Left renal cortex interstitium (tissue), 4 donors: ENCODE results near the gene SEPTIN11. TPM values are rescaled to one million over a fixed set of nuclear protein-coding genes. Genes with fewer than 3 reads are reported as not detected.

Source experiments
- DNase-seq, 4 donors: peaks; one replicate each; pipeline ENCODE4 v3.0.0-alpha.2; 2013; ENCODE audit warnings: low read depth in 4 of 4, low spot score in 2 of 4, missing footprints in 1 of 4
- polyA plus RNA-seq, 4 donors: library from polyadenylated mRNA; unstranded; fragments of 120-200 nt; gene quantifications; one replicate each; pipeline ENCODE4 v1.2.1, GENCODE V29; 2013; ENCODE audit not compliant: insufficient read length in 4 of 4

Gene SEPTIN11
- 100 to 1,000 TPM; 253 to 278 (median 266) TPM for polyA plus RNA-seq

DNA sequence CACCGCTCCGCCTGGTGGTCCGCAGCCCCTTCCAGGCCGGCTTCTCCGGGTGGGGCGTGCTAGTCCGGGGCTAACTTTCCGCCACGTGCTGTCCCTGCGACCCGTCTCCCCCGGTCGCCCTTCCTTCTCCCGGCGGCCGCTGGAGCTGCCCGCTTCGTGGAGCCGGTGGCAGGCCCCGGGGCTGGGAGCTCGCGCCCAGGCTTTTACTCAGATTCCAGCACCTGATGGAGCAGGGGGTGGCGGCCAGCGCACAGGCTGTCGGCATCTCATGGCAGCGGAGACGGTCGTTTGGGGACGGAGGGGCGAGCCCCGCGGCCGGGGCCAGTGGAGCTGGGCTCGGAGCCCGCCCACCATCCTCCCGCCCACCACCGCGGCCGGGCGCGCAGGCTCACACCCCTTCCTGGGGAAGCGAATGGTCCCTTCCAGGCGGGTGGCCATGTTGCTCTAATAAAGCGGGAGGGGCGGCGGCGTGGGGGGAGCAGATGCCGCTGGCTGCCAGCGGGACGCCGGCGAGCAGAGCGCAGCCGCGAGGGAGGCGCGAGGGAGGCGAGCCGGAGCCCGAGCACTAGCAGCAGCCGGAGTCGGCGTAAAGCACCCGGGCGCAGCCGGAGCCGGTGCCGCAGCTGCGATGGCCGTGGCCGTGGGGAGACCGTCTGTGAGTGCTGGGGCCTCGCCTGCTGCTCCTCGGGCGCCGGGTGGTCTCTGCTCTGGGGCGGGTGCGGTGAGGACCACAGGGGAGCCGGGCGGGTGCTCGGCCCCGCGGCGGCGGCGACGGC, at the start of gene SEPTIN11:
Gene SEPTIN11, plus strand, starts transcription at position 477 of the 776 bp plus-strand sequence. Its CDS starts 152 bp downstream, at position 629.
- peak in 3 of 4 donors; percentile 80 to 92 (median 89) for DNase-seq

DNA sequence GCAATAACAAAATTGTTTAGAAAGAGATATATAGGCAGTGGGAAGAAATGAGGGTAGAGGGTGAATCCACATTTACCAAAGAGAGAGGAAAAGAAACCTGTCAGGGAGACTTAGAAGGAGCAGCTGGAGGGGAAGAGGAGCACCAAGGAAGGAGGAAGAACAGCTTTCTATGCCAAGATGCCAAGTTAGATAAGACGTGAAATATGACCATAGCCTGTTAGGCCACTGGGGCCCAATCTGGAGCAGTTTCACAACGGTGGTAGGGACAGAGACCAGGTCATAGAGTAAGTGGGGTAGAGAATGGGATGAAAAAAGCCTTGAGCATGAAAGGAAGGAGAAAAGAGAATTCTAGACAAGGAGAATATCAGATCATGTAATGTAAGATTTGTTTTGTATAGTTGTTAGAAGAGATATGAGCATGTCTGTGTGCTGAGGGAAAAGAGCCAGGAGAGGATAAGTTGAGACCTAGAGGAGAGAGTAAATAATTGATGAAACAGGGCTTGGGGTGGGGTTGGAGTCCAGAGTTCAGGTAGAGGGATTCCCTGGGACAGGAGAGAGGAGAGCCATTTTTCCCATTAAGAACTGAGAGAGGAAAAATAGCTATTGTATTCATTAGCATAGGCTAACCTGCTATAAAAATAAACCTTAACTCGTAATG, 47.2 kb upstream of the SEPTIN11 start:
- no peak for DNase-seq

DNA sequence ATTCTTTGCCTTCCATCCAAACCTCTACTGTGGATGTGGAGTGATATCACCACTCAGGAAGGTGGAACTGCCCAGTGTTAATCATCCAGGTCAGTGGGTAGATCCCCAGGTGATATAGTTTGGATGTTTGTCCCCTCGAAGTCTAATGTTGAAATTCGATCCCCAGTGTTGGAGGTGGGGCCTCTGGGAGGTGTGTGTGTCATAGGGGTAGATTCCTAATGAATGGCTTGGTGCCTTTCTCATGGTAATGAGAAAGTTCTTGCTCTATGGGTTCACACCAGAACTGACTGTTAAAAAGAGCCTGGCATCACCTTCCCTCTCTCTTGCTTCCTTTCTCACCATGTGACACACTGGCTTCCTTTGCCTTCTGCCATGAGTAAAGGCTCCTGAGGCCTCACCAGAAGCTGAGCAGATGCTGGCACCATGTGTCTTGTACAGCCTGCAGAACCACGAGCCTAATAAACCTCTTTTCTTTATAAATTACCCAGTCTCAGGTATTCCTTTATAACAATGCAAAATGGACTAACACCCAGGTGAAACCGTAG, 44.8 kb upstream of the SEPTIN11 start:
- DNase-seq, result no peak

DNA sequence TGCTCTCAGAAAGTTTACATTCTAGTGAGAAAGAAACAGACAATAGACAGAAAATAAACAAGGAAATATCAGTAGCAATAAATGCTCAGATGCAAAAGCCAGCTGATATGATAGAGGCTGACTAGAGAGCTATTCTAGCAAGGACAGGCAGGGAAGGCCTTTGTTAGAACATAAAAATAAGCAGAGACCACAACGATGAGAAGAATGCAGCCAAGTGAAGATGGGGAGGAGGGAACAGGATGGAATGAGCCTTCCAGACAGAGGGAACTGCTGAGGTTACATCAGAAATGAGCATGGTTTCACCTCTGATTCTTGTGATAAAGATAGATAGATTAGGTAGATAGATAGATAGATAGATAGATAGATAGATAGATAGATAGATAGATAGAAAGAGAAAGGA, 44.0 kb upstream of the SEPTIN11 start:
- no peak for DNase-seq

DNA sequence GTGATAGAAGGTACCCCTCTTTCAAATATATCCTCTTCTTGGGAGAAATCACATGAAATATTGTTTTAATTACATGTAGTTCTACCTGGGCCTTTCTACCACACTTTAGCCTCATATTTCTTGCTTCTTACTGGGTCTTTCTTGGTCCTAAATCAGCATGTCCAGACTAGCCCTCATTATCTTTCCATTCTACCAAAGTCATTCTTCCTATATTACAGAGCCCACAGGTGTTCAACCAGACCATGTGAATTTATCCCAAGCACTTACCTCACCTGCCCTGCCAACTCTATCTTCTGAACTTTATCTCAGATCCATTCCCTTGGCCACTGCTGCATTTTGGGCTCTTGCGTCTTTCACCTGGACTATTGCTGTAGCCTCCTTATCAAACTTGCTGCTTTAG, 39.8 kb upstream of the SEPTIN11 start:
- no peak for DNase-seq

DNA sequence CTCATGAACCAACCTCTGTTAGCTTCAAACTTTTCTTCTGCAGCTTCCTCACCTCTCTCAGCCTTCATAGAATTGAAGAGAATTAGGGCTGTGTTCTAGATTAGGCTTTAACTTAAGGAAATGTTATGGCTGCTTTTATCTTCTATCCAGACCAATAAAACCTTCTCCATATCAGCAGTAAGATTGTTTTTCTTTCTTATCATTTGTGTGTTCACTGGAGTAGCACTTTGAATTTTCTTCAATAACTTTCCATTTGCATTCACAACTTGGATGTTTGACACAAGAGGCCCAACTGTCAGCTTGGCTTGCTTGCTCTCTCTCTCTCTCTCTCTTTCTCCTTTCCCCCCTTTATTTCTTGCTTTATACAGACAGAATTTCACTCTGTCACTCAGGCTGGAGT, 28.8 kb upstream of the SEPTIN11 start:
- no peak for DNase-seq

DNA sequence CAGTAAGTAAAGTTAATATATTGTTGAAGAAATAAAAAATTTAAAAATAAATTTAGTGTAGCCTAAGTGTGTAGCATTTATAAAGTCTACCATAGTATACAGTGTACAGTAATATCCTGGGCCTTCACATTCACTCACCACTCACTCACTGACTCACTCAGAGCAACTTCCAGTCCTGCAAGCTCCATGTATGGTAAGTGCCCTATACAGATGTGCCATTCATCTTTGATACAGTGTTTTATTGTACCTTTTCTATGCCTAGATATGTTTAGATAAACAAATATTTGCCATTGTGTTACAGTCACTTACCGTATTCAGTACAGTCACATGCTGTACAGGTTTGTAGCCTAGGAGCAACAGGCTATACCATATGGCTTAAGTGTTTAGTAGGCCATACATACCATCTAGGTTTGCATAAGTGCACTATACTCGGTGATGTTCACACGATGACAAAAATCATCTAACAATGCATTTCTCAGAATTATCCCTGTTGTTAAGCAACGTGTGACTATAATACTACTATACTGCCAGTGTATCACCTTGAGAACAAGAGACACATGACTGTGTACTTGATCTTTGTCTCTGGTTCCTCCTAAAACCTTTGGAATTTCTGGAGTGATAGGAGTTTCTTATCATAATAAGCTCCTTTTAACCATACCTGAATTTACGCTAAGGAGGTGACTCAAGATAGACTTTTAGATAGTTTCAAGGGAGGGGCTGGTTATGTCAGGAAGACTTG, 25.8 kb upstream of the SEPTIN11 start:
- DNase-seq, result no peak

DNA sequence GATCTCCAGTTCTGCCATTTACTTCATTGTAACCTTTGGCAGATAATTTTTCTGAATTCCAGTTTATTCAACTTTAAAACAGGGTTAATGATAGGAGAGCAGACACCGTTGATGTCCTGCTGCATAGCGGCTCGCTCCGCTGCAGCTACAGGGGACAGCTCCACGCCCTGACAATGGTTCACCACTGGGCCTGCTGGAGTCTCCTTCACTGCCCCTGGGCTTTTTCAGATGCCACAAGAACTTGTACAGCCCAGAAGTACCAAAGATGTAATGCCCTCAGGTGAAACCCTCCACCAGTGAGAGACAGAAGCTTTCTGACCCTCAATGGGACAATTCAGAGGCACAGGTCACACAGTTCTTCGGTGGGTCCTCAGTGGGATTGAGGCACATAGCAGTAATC, 22.7 kb upstream of the SEPTIN11 start:
- DNase-seq, result no peak

DNA sequence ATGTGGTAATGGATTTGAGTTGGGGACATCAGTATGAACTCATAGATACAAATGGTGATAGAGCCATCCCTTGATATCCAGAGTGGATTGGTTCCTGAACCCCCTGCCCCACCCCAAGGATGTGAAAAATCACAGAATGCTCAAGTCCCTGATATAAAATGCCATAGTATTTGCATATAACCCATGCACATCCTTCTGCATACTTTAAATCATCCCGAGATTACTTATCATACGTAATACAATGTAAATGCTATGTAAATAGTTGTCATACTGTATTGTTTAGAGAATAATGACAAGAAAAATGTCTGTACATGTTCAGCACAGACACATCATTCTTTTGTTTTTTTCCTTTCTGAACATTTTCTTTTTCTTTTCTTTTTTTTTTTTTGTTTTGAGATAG, 18.9 kb upstream of the SEPTIN11 start:
- DNase-seq, result no peak

DNA sequence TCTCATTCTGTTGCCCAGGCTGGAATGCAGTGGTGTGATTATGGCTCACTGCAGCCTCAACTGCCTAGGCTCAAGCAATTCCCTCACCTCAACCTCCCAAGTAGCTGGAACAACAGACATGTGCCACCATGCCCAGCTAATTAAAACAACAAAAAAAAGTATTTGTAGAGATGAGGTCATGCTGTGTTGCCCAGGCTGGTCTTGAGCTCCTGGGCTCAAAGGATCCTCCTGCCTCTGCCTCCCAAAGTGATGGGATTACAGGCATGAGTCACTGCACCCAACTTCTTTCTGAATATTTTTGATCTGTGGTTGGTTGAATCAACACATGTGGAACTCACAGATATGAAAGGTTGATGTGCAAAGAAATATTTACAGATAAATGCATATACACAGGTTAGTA, 18.5 kb upstream of the SEPTIN11 start:
- DNase-seq, result no peak

DNA sequence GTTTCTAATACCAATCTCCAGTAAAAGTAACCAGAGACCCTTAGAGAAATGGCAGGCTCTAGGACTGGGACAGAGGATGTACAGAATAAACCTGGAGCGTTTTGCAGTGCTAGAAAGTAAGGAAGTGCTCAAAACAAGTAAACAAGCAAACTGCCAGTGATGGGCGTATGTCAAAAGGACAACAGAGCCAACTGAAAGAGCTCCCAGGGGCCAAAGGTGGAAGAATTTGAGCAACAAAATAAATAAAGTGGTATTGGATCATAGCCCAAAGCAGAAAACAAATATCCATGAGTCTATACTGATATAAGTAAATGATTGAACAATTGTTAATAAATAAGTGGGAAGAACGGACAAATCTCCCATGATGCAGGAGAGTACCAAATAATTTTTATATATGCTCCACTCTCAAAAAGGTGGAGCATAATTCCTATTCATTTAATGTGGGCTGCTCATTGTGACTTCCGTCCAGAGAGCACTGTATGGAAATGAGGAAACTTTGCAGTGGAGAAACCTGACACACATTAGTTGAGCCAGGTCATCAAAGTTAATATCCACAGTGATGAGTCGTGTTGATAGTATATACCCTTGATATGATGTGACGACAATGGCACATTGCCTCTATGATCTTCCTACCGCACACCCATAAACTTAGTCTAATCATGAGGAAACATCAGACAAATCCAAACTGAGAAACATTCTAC, 17.8 kb upstream of the SEPTIN11 start:
- no peak for DNase-seq

DNA sequence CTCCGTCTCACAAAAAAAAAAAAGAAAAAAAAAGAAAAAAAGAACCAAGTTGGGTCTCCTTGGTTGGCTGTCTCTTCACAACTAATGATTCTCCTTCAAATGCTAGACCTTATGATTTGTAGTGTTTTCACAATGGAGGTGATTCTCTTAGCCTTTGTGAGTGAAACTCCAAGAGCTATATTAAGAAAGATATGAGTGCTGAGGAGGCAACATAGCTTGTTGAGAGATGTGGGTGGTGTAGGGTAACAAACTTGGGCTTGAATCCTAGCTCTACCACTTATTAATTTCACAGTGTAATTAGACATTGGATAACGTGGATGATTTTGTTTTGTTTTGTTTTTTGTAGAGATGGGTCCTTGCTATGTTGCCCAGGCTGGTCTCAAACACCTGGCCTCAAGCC, 10.4 kb upstream of the SEPTIN11 start:
- DNase-seq, result no peak

DNA sequence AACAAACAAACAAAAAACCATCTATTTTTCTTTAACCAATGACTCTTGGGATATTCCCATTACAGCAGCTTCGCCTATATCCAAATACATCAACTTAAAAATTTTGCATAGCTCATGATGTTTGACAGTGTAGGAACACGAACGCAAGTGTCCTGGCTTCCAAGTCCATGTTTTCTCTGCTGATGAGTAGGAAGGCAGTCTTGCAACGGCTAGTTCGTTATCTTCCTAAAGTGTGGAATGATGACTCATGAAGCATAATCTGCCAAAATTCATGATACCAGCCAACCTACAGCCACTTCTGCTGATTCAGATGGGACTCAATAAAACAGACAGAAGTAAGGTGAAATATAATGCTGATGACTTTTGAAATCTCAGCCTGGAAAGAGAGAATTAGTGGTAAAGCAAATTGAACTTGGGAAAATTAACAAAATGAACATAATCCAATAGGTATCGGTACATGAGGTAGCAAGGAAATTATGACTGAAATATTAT, 6.4 kb upstream of the SEPTIN11 start:
- no peak for DNase-seq

DNA sequence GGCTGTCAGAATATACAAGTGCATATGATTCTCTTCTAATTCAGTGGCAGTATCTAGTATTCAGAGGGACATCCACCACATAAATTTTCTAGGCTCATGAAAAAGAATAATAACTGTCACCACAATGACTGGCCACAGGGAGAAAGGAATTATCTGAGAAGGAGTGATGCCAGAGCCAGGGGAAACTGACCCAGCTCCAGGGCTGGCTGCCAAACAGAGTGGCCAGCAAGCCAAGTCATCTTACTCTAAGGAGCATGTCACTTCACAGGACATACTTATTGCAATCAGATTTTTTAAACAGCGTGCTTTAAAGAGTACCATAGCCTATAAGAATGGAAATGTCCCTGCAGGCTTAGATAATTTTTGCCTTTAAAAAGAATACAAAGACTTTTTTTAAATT, 5.8 kb upstream of the SEPTIN11 start:
- no peak for DNase-seq

DNA sequence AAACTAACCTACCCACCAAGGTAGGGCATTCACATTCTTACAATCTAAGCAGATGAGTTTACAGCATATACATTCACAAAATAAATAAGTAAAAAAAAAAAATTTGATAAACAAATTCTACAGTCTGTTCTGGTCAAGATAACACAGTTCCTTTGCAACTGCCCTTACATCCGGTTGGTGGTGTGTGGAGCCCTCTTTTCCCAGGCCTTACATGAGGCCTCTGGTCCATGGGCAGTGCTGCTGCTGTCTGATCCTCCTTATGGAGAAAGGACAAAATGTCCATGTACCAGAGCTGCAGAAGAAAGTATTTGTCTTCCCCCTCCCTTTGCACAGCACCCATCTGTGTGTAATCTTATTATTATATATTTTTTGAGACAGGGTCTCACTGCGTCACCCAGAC, 2.2 kb upstream of the SEPTIN11 start:
- no peak for DNase-seq

DNA sequence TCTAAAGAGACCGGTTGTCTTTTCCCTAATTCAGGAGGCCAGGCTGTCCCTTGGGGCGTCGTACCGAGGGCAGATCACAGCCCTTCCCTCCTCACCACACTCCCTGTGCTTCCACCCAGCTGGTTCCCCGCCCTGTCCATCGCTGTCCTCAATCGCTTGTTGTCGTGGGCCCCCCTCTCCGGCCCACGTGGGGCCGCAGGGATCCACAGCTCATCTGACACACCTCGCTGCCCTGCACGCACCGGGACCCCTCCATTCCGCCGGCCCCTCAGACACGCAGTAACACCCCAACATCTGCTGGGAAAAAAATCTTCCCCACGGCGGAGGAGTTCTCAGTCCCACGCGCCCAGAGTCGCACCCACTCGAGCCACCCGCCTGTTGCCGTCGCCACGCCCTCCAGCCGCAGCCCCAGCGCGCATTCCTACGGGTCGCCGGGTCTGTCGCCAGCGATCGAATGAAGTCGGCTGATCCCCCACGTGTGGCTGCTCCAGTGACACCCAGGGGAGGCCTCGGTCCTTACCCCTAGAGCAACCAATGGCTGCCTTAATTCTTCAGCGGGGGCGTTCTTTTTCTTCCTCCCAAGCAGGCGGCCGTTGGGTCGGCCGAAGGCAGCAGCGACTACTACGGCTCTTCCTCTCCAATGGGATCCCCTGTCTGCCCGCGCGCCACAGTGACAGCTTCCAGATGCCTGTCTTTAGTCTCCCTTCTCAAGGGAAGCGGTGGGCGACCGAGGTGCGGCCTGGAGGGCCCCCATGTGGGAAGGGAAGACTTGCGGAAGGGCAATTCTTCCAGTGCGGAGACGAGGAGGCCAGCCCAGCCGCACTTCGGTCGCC, 893 bp upstream of the SEPTIN11 start:
- peak in 3 of 4 donors; percentile 74 to 77 (median 77) for DNase-seq

DNA sequence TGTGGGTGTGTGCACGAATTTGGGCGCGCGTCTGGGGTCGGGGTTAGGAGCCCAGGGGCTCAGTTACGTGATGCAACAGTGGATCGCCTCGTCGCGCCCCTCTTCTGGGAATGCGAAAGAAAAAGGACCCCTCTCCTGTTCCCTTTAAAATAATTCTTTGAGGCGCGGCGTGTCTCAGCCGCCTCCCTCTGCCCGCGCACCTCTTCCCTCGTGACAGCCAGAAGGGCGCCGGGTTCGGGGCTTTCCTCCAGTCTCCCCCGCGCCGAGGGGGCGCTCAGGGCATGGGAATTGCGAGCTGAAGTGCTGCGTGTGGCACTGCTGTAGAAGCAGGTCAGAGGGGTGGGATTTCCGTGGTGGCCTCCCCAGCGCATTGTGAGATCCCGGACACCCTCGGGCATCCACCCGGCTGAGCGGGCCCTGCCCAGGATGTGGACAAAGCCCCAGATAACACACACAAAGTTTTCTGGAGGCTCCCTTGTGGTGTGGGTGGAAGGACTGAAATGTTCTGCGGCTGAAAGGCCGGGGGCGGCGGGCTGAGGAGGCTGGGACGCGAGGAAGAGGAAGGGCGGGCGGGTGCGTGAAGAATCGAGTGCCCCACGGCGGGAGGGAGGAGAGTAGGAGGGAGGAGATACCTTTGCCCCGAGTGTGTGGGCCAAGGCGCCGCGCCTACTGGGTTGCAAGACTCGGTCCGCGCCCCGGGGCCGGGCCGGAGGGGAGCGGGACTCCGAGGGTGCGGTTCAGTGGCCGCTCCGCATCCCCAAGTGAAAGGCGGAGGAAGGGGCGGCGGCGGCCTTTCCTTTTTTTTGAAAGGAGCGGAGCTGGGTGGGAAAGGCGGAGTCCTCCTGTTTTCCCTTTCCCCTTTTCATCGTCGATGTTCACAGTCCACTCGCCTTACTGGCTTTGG, 752 bp downstream of the SEPTIN11 start:
- DNase-seq, result no peak

DNA sequence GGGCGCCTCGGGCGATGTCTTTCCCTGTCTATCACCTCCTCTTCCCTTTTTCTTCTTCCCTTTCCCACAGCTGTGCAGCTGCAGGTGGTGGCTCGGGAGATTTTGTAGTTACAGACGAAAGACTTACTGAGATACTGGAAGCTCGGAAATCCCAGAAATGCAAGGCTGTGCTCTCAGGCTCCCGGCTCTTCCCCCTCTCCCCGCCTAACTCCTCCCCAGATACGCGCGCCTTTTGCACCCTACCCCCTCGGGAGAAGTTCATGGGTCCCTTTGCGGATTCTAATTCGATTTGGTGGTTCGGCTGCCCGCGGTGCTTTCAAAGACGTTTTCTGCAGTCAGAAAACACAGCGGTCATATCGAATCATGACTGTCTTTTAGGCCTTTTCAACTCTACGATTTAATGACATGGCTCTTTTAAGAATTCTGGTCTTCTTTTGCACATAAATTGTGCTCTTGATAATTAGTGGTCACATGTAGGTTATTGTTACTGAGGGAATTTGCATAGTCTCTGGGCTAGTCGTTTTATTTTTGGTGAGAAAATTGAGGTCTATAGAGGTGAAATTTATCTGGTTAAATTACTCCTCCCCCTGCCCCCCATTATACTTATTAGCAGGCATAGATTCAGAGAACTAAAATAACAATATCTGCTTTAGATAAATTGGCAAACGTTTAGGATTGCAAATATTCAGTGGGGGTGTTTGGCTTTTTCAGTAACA, 1.6 kb downstream of the SEPTIN11 start:
- no peak for DNase-seq
